ENCODE measurements around the gene PSAPL1.

The PSAPL1 gene

DNA sequence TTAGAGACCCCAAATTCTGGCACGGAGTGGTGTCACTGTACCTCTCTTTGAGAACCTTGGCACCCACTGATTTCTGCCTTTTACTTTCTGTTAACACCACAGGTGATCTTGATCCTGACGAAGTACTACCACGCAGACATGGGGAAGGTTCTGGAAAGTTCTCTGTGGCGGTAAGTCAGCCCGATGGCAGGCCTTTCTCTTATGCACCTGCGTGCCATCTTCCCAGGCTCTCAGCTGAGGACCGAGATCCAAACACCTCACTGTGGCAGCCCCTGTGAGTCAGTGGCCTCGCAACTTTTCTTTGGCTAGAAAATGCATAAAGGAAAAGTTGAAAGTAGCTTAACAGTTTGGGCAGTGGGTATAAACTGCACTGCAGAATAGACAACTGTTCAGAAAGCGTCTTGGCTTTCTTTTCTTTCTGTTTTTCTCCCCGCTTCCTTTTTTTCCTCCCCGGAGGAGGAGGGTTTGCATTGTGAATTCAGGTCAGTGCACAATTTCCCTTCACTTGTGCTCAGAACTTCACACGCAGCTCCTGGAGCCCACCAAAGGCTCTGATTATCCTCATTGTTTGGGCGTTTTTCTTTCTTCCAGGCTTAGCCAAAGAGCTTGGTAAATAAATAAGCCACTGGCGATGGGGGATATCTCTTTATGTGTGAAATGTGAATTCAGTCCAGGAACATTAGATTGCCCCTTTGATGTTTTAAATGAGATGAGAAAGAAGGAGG is 38.4 kb downstream of the PSAPL1 start:
- DNase-seq (ENCODE audit: low spot score) = no peak

DNA sequence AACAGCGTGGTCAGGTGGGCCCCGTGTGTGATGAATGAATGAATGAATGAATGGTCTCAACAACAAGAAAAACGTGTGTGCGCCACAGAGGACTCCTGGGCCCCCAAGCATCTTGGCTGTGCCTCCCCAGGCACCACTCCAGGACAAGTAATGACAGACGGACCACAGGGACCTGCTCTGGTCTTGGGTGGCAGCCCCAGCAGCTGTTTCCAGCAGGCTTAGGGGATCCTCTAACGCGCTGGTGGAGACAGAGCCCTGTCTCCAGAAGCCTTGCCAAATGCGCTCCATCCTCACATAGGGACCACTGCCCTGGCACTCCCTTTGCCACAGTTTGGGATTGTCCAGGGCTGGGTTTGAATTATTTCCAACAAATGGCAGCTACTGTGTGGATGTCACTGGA is 39.1 kb downstream of the PSAPL1 start:
- DNase-seq (ENCODE audit: low spot score) = no peak

DNA sequence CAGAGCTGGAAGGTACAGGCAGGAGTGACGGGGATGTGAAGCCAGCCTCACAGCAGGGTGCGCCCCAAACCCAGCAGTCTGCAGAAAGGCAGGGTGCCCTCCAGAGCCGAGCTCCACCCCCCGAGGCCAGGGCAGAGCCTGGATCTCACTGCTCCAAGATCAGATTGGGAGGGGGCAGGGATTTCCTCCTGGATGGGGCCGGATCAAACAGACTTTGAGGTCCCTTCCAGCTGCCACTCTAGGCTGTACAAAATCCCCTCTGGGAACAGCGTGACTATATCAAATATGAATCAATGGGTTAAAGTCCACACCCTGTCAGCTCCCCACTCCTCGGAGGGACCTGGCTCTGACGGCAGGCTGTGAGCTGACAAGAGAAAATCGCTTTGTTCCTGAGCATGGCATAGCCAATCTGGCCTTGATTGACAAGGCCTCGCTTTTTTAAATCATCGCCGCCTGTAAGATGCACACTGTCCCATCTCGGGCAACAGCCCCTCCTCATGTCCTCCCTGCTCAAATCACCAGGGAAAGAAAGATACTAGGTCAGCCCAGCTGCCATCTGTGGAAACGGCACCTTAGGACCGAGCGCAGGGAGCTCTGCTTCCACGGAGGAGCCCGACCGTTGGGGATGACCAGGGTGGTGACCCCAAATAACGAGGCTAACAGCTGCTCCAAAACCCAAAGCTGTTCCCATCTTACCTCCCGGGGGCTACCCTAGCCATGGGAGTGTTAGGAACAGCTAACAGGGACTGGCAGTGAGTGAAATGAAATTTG is 39.9 kb downstream of the PSAPL1 start:
- DNase-seq (ENCODE audit: low spot score) = no peak

GRCh38 chr4:7393601-7394575 is 40.8 kb downstream of the PSAPL1 start:
- DNase-seq (ENCODE audit: low spot score) = no peak

GRCh38 chr4:7392438-7393421 is 42.0 kb downstream of the PSAPL1 start:
- DNase-seq (ENCODE audit: low spot score) = peak; percentile 29

DNA sequence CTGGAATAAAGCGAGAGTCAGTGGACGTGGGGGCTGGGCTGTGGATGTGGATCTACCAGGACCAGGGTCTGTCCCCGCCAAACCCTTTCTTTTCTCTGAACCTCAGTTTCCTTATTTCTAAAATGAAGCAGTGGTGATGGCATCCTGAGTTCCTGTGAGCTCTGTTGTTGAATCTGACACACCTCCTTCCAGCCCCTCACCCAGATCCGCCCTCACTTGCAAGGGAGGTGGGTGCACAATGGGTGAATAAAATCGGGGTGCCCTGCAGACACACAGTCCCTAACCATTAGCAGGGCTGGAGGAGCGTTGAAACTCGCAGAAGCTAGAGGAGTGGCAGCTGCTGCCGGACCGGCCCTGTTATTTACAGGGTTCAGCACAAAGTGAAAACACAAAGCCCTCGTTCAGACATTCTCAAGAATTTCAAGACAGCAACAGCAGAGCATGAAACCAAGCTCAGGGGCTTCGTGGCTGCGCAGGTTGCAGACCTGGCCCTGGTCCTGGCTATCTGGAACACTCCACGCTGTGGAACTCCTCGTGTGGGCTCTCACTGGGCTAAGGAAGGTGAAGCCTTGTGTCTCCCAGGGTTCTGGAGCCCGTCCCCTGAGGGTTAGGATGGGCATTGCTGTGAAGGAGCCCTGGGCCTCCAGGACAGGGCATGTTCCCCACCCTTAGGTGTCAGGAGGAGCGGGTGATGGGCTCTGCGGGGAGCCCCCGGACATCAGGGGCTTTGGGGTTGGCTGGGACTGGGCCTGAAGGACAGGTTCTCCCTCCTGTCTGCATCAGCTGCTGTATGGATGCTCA is 42.9 kb downstream of the PSAPL1 start:
- no peak for DNase-seq (ENCODE audit: low spot score)

GRCh38 chr4:7390906-7391636 is 43.7 kb downstream of the PSAPL1 start:
- DNase-seq (ENCODE audit: low spot score) = no peak

DNA sequence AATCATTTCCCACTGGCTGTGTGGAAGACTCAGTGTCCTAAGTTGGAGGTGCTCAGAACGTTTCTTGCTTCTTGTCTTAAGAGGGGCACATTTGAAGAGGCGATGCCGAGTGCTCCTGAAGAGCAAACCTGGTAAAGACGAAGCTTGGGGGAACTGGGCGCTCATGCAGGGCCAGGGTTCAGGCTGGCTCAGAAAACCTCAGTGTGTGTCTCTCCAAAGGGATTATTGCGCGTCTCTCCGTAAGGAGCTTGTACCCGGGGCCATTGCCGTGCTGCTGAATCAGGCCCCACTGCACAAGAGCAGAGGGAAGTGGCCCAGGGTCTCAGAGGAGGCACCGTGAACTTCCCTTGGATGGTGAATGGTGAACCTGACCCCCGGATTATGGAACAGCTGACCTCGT is 44.4 kb downstream of the PSAPL1 start:
- no peak for DNase-seq (ENCODE audit: low spot score)

DNA sequence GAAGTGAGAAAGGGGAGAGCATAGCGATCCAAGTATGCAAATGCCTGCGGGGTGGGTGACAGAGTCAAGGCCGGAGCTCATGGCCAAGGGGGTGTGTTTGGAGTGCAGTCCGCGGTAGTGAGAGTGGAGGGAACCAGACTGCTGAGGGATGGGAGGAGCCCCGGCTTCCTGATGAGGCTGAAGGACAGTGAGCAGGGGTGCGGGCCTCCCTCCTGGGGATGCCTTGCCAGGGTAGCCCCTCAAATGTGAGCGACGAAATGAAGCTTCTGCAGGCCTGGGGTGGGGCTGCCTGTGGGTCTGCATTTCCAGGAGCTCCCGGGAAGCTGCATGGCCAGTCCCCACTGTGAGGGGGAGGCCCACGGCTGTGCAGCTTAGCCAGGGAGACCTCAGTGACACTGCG is 45.0 kb downstream of the PSAPL1 start:
- DNase-seq (ENCODE audit: low spot score) = no peak

GRCh38 chr4:7389101-7389701 is 45.5 kb downstream of the PSAPL1 start:
- DNase-seq (ENCODE audit: low spot score) = no peak

DNA sequence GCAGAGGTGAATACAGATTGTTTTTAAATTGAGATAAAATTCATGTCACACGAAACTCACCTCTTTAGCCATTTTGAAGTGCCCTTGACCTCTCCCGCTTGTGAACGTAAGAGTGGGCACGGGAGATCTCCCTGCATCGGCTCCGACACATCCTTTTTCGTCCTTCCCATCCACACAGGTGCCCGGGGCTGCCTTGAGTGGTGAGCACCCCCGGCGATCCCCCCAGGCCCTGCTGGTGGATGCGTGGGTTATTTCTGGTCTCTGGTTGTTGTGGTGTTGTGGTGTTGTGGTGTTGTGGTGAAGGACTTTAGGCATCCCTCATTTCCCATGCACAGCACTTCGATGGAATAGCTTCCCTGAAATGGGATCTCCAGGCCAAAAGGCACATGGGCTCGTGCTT is 46.1 kb downstream of the PSAPL1 start:
- DNase-seq (ENCODE audit: low spot score) = no peak

DNA sequence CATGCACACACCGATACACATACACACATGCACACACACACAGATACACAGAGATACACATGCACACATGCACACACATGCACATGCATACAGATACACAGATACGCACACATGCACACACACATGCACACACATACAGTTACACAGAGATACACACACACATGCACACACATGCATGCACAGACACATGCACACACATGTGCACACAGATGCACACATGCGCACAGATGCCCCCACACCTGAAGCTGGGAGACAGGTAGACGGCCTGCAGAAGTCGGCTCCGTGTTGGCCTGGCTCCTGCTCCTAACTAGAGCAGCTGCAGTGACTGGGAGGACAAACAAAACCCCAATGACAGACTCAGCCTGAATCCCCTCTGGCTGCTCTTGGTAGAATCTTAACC is 46.8 kb downstream of the PSAPL1 start:
- DNase-seq (ENCODE audit: low spot score) = no peak

GRCh38 chr4:7384929-7385890 is 49.5 kb downstream of the PSAPL1 start:
- DNase-seq (ENCODE audit: low spot score) = no peak

GRCh38 chr4:7384003-7384928 is 50.5 kb downstream of the PSAPL1 start:
- DNase-seq (ENCODE audit: low spot score) = no peak

DNA sequence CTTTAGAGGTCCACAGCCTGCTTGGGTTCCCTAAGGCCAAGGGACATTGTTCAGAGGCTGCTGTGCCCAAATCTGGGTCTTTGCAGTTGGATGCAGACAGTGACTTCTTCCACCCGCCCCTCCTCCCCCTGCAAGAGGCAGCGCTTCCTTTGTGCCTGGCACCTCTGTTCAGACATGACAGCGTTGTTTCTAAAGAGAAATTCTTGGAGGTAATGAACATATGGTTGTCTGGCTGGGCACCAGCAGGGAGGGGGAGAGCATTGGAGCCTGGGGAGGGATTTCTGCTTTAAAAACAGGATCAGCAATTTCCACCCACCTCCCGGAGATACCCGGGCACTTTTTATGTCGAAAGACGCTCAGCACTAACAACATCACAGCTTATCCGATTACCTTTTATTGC is 51.5 kb downstream of the PSAPL1 start:
- no peak for DNase-seq (ENCODE audit: low spot score)

- DNase-seq (ENCODE audit: low spot score) = no peak
Measured at GRCh38 chr4:7382634-7383014, 52.1 kb downstream of the PSAPL1 start.

Data from AG08396 (cell line).